ENCODE measurements around the gene ACSL1.

GRCh38 chr4:184775854-184776555, 49.8 kb downstream of the ACSL1 start:
- TF ChIP-seq CTCF (IDR thresholded peaks at IDR 0.05) (no peak), POLR2AphosphoS5 (IDR thresholded peaks at IDR 0.05) (no peak), POLR2A (IDR thresholded peaks at IDR 0.05) (no peak), EP300 (IDR thresholded peaks at IDR 0.05) (no peak)

All from stomach (tissue), 4 donors.